Ramos (cell line): ENCODE results near the gene NOX4.

Experiments used
- in situ Hi-C: fragments of 300-500 bp; cut with MboI; formaldehyde crosslinking; loops from one replicate; pipeline ENCODE4 v1.14.3; 2022; ENCODE audit warnings: low sequenced_read_pairs; ENCODE audit not compliant: unreplicated experiment

Gene NOX4

GRCh38 chr11:89490981-89491690 lies at the start of gene NOX4:
Gene NOX4, minus strand, starts transcription at chr11:89491375. Its CDS starts 129 bp downstream, at chr11:89491246.
- in situ Hi-C loops = no loop called here

- in situ Hi-C loops = no loop called here
Measured at GRCh38 chr11:89540826-89541225, 49.7 kb upstream of the NOX4 start.

GRCh38 chr11:89537936-89538335 lies 46.8 kb upstream of the NOX4 start:
- in situ Hi-C loops = no loop called here

- in situ Hi-C loops = no loop called here
Measured at GRCh38 chr11:89536926-89537325, 45.8 kb upstream of the NOX4 start.

GRCh38 chr11:89535221-89535620 lies 44.0 kb upstream of the NOX4 start:
- in situ Hi-C loops = no loop called here

GRCh38 chr11:89529626-89530380 lies 38.6 kb upstream of the NOX4 start:
- in situ Hi-C loops = no loop called here

- in situ Hi-C loops = no loop called here
Measured at GRCh38 chr11:89521792-89522191, 30.6 kb upstream of the NOX4 start.

- in situ Hi-C loops = no loop called here
Measured at GRCh38 chr11:89521294-89521693, 30.1 kb upstream of the NOX4 start.

GRCh38 chr11:89516496-89516895 lies 25.3 kb upstream of the NOX4 start:
- in situ Hi-C loops = no loop called here

- in situ Hi-C loops = no loop called here
Measured at GRCh38 chr11:89508544-89508943, 17.4 kb upstream of the NOX4 start.

- in situ Hi-C loops = no loop called here
Measured at GRCh38 chr11:89504270-89504669, 13.1 kb upstream of the NOX4 start.

GRCh38 chr11:89503422-89503821 lies 12.2 kb upstream of the NOX4 start:
- in situ Hi-C loops = no loop called here

- in situ Hi-C loops = no loop called here
Measured at GRCh38 chr11:89502301-89502700, 11.1 kb upstream of the NOX4 start.

GRCh38 chr11:89500336-89500735 lies 9.2 kb upstream of the NOX4 start:
- in situ Hi-C loops = no loop called here

GRCh38 chr11:89498845-89499448 lies 7.8 kb upstream of the NOX4 start:
- in situ Hi-C loops = no loop called here

GRCh38 chr11:89495951-89496350 lies 4.8 kb upstream of the NOX4 start:
- in situ Hi-C loops = no loop called here

GRCh38 chr11:89493431-89493830 lies 2.3 kb upstream of the NOX4 start:
- in situ Hi-C loops = no loop called here

GRCh38 chr11:89490602-89490980 lies 584 bp downstream of the NOX4 start:
- in situ Hi-C loops = no loop called here

- in situ Hi-C loops = no loop called here
Measured at GRCh38 chr11:89489930-89490329, 1.2 kb downstream of the NOX4 start.

- in situ Hi-C loops = no loop called here
Measured at GRCh38 chr11:89487016-89487415, 4.2 kb downstream of the NOX4 start.

- in situ Hi-C loops = no loop called here
Measured at GRCh38 chr11:89484896-89485295, 6.3 kb downstream of the NOX4 start.
